H1 (cell line): ENCODE data around the gene CTNNA3. TPM values are rescaled to one million over a fixed set of nuclear protein-coding genes. Genes with fewer than 3 reads are reported as not detected.

Source experiments
- CTCF ChIA-PET: fragments of 300-600 bp; sonication (Branson Sonifier 250); formaldehyde crosslinking; loops from one replicate; lab custom pipeline; 2021; ENCODE audit not compliant: partially characterized antibody; lab: Charles Lee
- POLR2A ChIA-PET: fragments of 300-600 bp; sonication (Branson Sonifier 250); formaldehyde crosslinking; loops from one replicate; lab custom pipeline; 2021; ENCODE audit warnings: inconsistent platforms; ENCODE audit not compliant: partially characterized antibody; lab: Charles Lee
- DNase-seq, 2 experiments: peaks; one replicate each; pipeline versions ENCODE4 v3.0.0 to v3.0.0-alpha.2; 2010 to 2022; ENCODE audit warnings: low spot score in 2 of 2, low read depth in 1 of 2, mixed read lengths in 1 of 2
- FAIRE-seq: peaks from 2 replicates; lab custom pipeline; 2011; peaks lifted over from hg19 to GRCh38; lab: Jason Lieb, UNC
- H2AFZ ChIP-seq: 2 replicates; pipeline ENCODE4 v1.8.1; 2012; ENCODE audit warnings: low read length, inconsistent platforms
- H2AK5ac ChIP-seq: 2 replicates; pipeline ENCODE4 v1.6.1; 2013; ENCODE audit warnings: low read depth, low read length
- H2BK120ac ChIP-seq: replicated peaks from 2 replicates; pipeline ENCODE3; 2013; ENCODE audit warnings: low read depth, low read length, inconsistent platforms
- H2BK12ac ChIP-seq: 2 replicates; pipeline ENCODE4 v1.6.1; 2013; ENCODE audit warnings: low read depth, low read length
- H2BK15ac ChIP-seq: 2 replicates; pipeline ENCODE4 v1.6.1; 2013; ENCODE audit warnings: low read length
- H2BK20ac ChIP-seq: 2 replicates; pipeline ENCODE4 v1.6.1; 2013; ENCODE audit warnings: low read length
- H2BK5ac ChIP-seq: 2 replicates; pipeline ENCODE4 v1.6.1; 2013; ENCODE audit warnings: low read depth, low read length
- H3K14ac ChIP-seq: 2 replicates; pipeline ENCODE4 v1.6.1; 2013; ENCODE audit warnings: inconsistent platforms; ENCODE audit not compliant: insufficient read length
- H3K18ac ChIP-seq: 2 replicates; pipeline ENCODE4 v1.6.1; 2013; ENCODE audit warnings: low read length; ENCODE audit errors: extremely low read depth
- H3K23ac ChIP-seq: 2 replicates; pipeline ENCODE4 v1.6.1; 2013; ENCODE audit warnings: inconsistent platforms; ENCODE audit not compliant: insufficient read length
- H3K23me2 ChIP-seq: 2 replicates; pipeline ENCODE4 v1.6.1; 2013; ENCODE audit warnings: low read depth, low read length
- H3K27ac ChIP-seq: 2 replicates; pipeline ENCODE4 v1.6.1; 2011; ENCODE audit warnings: low read depth, low read length, inconsistent platforms
- H3K27me3 ChIP-seq, 4 experiments: replicated peaks in 1 of 4; 1 replicate in 1 of 4; 2 replicates in 3 of 4; pipeline versions ENCODE4 v1.6.1 to v1.8.1; 2011 to 2013; ENCODE audit warnings: low read length in 3 of 4, mild to moderate bottlenecking in 3 of 4, inconsistent platforms in 2 of 4, mixed read lengths in 2 of 4, moderate library complexity in 1 of 4; ENCODE audit not compliant: control insufficient read depth in 3 of 4, insufficient read depth in 3 of 4; ENCODE audit errors: extremely low read depth in 1 of 4
- H3K36me3 ChIP-seq, 4 experiments: 2 replicates each; pipeline versions ENCODE4 v1.6.1 to v1.8.1; 2011 to 2013; ENCODE audit warnings: mild to moderate bottlenecking in 4 of 4, low read length in 3 of 4, moderate library complexity in 2 of 4, control low read depth in 1 of 4, inconsistent platforms in 1 of 4; ENCODE audit not compliant: insufficient read depth in 4 of 4, control insufficient read depth in 2 of 4
- H3K4ac ChIP-seq: replicated peaks from 2 replicates; pipeline ENCODE3; 2013; ENCODE audit warnings: low read length, low read depth, mixed read lengths, inconsistent platforms; ENCODE audit not compliant: insufficient read length
- H3K4me1 ChIP-seq, 4 experiments: replicated peaks in 1 of 4; 1 replicate in 1 of 4; 2 replicates in 3 of 4; pipeline versions ENCODE4 v1.6.1 to v1.8.1; 2011 to 2013; ENCODE audit warnings: low read length in 3 of 4, inconsistent platforms in 2 of 4, mixed read lengths in 1 of 4; ENCODE audit not compliant: insufficient read depth in 4 of 4, control insufficient read depth in 3 of 4
- H3K4me2 ChIP-seq, 2 experiments: 2 replicates each; pipeline versions ENCODE4 v1.6.1 to v1.8.1; 2011 to 2013; ENCODE audit warnings: low read depth in 2 of 2, low read length in 2 of 2, control low read depth in 1 of 2, inconsistent platforms in 1 of 2, mild to moderate bottlenecking in 1 of 2; ENCODE audit not compliant: insufficient read depth in 1 of 2
- H3K4me3 ChIP-seq, 4 experiments: fragments of 200-600, 300-600 bp in 1 of 4; sonication (generic), shearing (Covaris generic), sonication (Bioruptor Twin) in 1 of 4; 2 replicates each; pipeline versions ENCODE4 v1.5.1 to v1.8.1; 2011 to 2016; ENCODE audit warnings: low read length in 4 of 4, low read depth in 3 of 4, control low read depth in 2 of 4, inconsistent platforms in 2 of 4, mild to moderate bottlenecking in 2 of 4, mixed read lengths in 1 of 4, moderate library complexity in 1 of 4; ENCODE audit not compliant: insufficient read depth in 2 of 4; ENCODE audit errors: extremely low read depth in 1 of 4
- H3K56ac ChIP-seq: replicated peaks from 2 replicates; pipeline ENCODE3; 2013; ENCODE audit warnings: low read depth, mild to moderate bottlenecking, mixed read lengths, low read length, inconsistent platforms; ENCODE audit not compliant: insufficient read length
- H3K79me1 ChIP-seq: 2 replicates; pipeline ENCODE4 v1.6.1; 2013; ENCODE audit warnings: low read depth, low read length, control low read depth
- H3K79me2 ChIP-seq, 2 experiments: 2 replicates each; pipeline versions ENCODE4 v1.6.1 to v1.8.1; 2012 to 2013; ENCODE audit warnings: low read length in 2 of 2, mild to moderate bottlenecking in 2 of 2, inconsistent platforms in 1 of 2; ENCODE audit not compliant: insufficient read depth in 2 of 2, control insufficient read depth in 1 of 2
- H3K9ac ChIP-seq, 4 experiments: replicated peaks in 1 of 4; 1 replicate in 1 of 4; 2 replicates in 3 of 4; pipeline versions ENCODE4 v1.6.1 to v1.8.1; 2011 to 2013; ENCODE audit warnings: low read depth in 3 of 4, low read length in 3 of 4, control low read depth in 2 of 4, mild to moderate bottlenecking in 2 of 4, moderate library complexity in 2 of 4, inconsistent platforms in 1 of 4; ENCODE audit errors: extremely low read depth in 1 of 4
- H3K9me3 ChIP-seq, 2 experiments: 2 replicates each; pipeline versions ENCODE4 v1.6.1 to v1.8.1; 2012 to 2013; ENCODE audit warnings: mild to moderate bottlenecking in 2 of 2, moderate library complexity in 2 of 2, control low read depth in 1 of 2, inconsistent platforms in 1 of 2, low read depth in 1 of 2, low read length in 1 of 2, mixed read lengths in 1 of 2; ENCODE audit not compliant: insufficient read depth in 2 of 2
- H4K20me1 ChIP-seq, 2 experiments: replicated peaks in 1 of 2; 2 replicates each; pipeline versions ENCODE3 to v1.8.1; 2011 to 2013; ENCODE audit warnings: inconsistent platforms in 2 of 2, low read length in 2 of 2, mild to moderate bottlenecking in 1 of 2; ENCODE audit not compliant: insufficient read depth in 2 of 2, control insufficient read depth in 1 of 2
- H4K5ac ChIP-seq: 2 replicates; pipeline ENCODE4 v1.6.1; 2013; ENCODE audit warnings: low read length, low read depth, mixed read lengths, inconsistent platforms; ENCODE audit not compliant: insufficient read length
- H4K8ac ChIP-seq: 2 replicates; pipeline ENCODE4 v1.8.0; 2013; ENCODE audit warnings: mild to moderate bottlenecking, moderate library complexity, low read length, inconsistent platforms; ENCODE audit not compliant: insufficient read depth; ENCODE audit errors: extremely low read depth
- H4K91ac ChIP-seq: replicated peaks from 2 replicates; pipeline ENCODE3; 2013; ENCODE audit warnings: low read length, mixed read lengths, inconsistent platforms; ENCODE audit not compliant: insufficient read length
- FOSL1 ChIP-seq: IDR thresholded peaks from 2 replicates; pipeline ENCODE4 v1.6.1; 2011; ENCODE audit warnings: mild to moderate bottlenecking, low read depth, low read length, moderate library complexity; ENCODE audit not compliant: insufficient read depth
- SP1 ChIP-seq: IDR thresholded peaks from 2 replicates; pipeline ENCODE4 v1.6.1; 2011; ENCODE audit warnings: low read depth, low read length
- TAF7 ChIP-seq: optimal IDR thresholded peaks from 2 replicates; pipeline ENCODE3; 2011; ENCODE audit warnings: low read depth, mild to moderate bottlenecking, inconsistent platforms, low read length, moderate library complexity, borderline replicate concordance
- TEAD4 ChIP-seq: IDR thresholded peaks from 2 replicates; pipeline ENCODE4 v1.6.1; 2012; ENCODE audit warnings: low read depth, low read length, inconsistent platforms, mixed read lengths
- ZNF274 ChIP-seq: IDR thresholded peaks from 2 replicates; pipeline ENCODE4 v1.7.0; 2012; ENCODE audit warnings: low read length, borderline replicate concordance; ENCODE audit errors: extremely low read depth
- WGBS, 2 experiments: shearing (Covaris generic) in 1 of 2; methylation state at CpG; one replicate each; pipeline versions ENCODE4 v1.1.6 to v1.1.7; 2013 to 2015; ENCODE audit warnings: low lambda C conversion rate in 2 of 2, mixed read lengths in 2 of 2, inconsistent platforms in 1 of 2, low coverage in 1 of 2, missing lambda C conversion rate in 1 of 2; ENCODE audit not compliant: insufficient replicate concordance in 2 of 2, insufficient coverage in 1 of 2, insufficient read length in 1 of 2; ENCODE audit errors: extremely low coverage in 1 of 2, missing lambda C conversion rate in 1 of 2; 5-methylcytosine and 5-hydroxymethylcytosine counted together
- polyA plus RNA-seq, 7 experiments: library from polyadenylated mRNA; depleted of rRNA in 3 of 7; stranded (reverse) in 5 of 7; unstranded in 2 of 7; fragments of >200 nt in 5 of 7; fragments of 200-250 nt in 2 of 7; gene quantifications; 1 replicate in 5 of 7; 2 replicates in 1 of 7; 4 replicates in 1 of 7; pipeline versions ENCODE4 v1.2.1 to v1.2.3, GENCODE V29; 2011 to 2013; ENCODE audit warnings: missing spikeins in 2 of 7, mixed read lengths in 2 of 7
- total RNA-seq: library from RNA; stranded (reverse); fragmentation: NEBNext Ultra II Directional; extraction: Animal tissue kit (Norgen Biotek cat#: 25700); gene quantifications from 2 replicates; pipeline ENCODE4 v1.2.1, GENCODE V29; 2021
- TF ChIP-seq, protein P1 (sequence below): IDR thresholded peaks from 2 replicates; pipeline ENCODE4 v1.6.1; 2012; ENCODE audit warnings: low read length, inconsistent platforms
- TF ChIP-seq, protein P2 (sequence below): IDR thresholded peaks from 2 replicates; pipeline ENCODE4 v1.6.1; 2011; ENCODE audit warnings: low read length, improper control_type of control experiment

The CTNNA3 gene
- total and polyA plus RNA-seq, 2 of the 8 experiments (the other 6 are each of a cell fraction or from before 2014, with no cell fraction given), result 1.3 to 1.5 TPM

DNA sequence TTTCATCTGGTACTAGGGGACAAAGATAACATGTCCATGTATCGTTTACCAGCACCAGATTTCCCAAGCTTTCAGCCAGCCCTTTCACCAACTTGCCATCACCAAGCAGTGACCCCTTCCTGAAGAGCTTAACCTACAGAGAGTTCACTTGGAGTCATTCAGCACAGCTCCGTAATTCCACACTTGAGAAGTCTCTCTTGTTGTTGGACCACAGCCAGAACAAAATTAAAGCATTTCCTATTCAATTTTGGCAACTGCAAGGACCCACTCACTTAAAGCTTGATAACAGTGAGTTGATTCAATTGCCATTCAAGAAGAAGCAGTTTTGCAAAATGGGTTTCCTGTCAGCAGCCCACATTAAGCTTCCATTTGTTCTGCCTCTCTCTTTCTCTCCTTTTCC lies 858.7 kb downstream of the CTNNA3 start:
- Histone ChIP-seq H3K56ac (no peak overlapping the region), H3K4ac (no peak overlapping the region), H3K23ac (no peak overlapping the region), H3K4me1 (peaks cover 0 to 7% (median 0%) of the 10 kb centered on the region in 4 experiments; a peak in 2 of 7 replicates), H2AK5ac (no peak overlapping the region), H4K5ac (no peak overlapping the region), H3K18ac (no peak overlapping the region), H2BK120ac (no peak overlapping the region), H3K23me2 (no peaks in the 10 kb centered on the region), H3K14ac (no peak overlapping the region), H4K20me1 (no peaks in the 10 kb centered on the region), H2BK20ac (no peak overlapping the region), H3K4me2 (no peak overlapping the region), H2BK12ac (no peak overlapping the region), H2BK5ac (no peak overlapping the region), H3K9me3 (no peaks in the 10 kb centered on the region), H4K8ac (no peak overlapping the region), H3K36me3 (no peaks in the 10 kb centered on the region), H2AFZ (no peak overlapping the region)
- no peak for DNase-seq
- 97% methylated on average over 2 of the region's 2 CpGs; no CpG with 5 or more reads in 1 of the 2 experiments for WGBS, 2 experiments
- TF ChIP-seq SP1 (no peak), ZNF274 (no peak), FOSL1 (no peak), TEAD4 (no peak), TAF7 (no peak)
- TF ChIP-seq, protein P1, sequence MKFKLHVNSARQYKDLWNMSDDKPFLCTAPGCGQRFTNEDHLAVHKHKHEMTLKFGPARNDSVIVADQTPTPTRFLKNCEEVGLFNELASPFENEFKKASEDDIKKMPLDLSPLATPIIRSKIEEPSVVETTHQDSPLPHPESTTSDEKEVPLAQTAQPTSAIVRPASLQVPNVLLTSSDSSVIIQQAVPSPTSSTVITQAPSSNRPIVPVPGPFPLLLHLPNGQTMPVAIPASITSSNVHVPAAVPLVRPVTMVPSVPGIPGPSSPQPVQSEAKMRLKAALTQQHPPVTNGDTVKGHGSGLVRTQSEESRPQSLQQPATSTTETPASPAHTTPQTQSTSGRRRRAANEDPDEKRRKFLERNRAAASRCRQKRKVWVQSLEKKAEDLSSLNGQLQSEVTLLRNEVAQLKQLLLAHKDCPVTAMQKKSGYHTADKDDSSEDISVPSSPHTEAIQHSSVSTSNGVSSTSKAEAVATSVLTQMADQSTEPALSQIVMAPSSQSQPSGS, result no peak
- TF ChIP-seq, protein P2, sequence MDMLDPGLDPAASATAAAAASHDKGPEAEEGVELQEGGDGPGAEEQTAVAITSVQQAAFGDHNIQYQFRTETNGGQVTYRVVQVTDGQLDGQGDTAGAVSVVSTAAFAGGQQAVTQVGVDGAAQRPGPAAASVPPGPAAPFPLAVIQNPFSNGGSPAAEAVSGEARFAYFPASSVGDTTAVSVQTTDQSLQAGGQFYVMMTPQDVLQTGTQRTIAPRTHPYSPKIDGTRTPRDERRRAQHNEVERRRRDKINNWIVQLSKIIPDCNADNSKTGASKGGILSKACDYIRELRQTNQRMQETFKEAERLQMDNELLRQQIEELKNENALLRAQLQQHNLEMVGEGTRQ, result no peak
- TF ChIP-seq, all 59 proteins: peak for 0
- no peaks in the 10 kb centered on the region for H3K79me2 ChIP-seq
- no peak overlapping the region for H4K91ac ChIP-seq
- no peak overlapping the region for H3K27ac ChIP-seq
- no peak overlapping the region for H2BK15ac ChIP-seq
- no peaks in the 10 kb centered on the region for H3K27me3 ChIP-seq
- H3K9ac ChIP-seq, result no peak overlapping the region
- no peaks in the 10 kb centered on the region for H3K79me1 ChIP-seq
- ChIA-PET CTCF (no interaction called here), POLR2A (no interaction called here)
- no peak for FAIRE-seq
- H3K4me3 ChIP-seq, result no peak overlapping the region
